ENCODE measurements around the gene SLC41A1.

Gene SLC41A1

GRCh38 chr1:205775717-205776056 is 37.3 kb downstream of the SLC41A1 start:
- TF ChIP-seq ZFX (IDR thresholded peaks at IDR 0.05; ENCODE audit: borderline replicate concordance) (no peak), CTCF (IDR thresholded peaks at IDR 0.05) (no peak)
- H3K27ac ChIP-seq, result no peak overlapping the region

- no peak within 1 kb of the TSS for H3K27ac ChIP-seq
- TF ChIP-seq CTCF (IDR thresholded peaks at IDR 0.05) (no peak), ZFX (IDR thresholded peaks at IDR 0.05; ENCODE audit: borderline replicate concordance) (no peak)
These were observed 37.8 kb downstream of the SLC41A1 start, which contains the start of gene RAB29 for GRCh38 chr1:205775015-205775716. Gene RAB29, minus strand, starts transcription at chr1:205775482. Its CDS starts 526 bp downstream, at chr1:205774956.

- no peak overlapping the region for H3K27ac ChIP-seq
- no peak for TF ChIP-seq CTCF (IDR thresholded peaks at IDR 0.05)
- no peak for TF ChIP-seq ZFX (IDR thresholded peaks at IDR 0.05; ENCODE audit: borderline replicate concordance)
These were observed 38.6 kb downstream of the SLC41A1 start for GRCh38 chr1:205774198-205775014.

- TF ChIP-seq CTCF (IDR thresholded peaks at IDR 0.05), result no peak
- TF ChIP-seq ZFX (IDR thresholded peaks at IDR 0.05; ENCODE audit: borderline replicate concordance), result no peak
These were observed 40.4 kb downstream of the SLC41A1 start for GRCh38 chr1:205772607-205773032.

GRCh38 chr1:205770618-205771017 is 42.4 kb downstream of the SLC41A1 start:
- no peak overlapping the region for H3K27ac ChIP-seq
- TF ChIP-seq ZFX (IDR thresholded peaks at IDR 0.05; ENCODE audit: borderline replicate concordance), result no peak
- TF ChIP-seq CTCF (IDR thresholded peaks at IDR 0.05), result no peak

More at GRCh38 chr1:205772607-205773032, 40.4 kb downstream of the SLC41A1 start:
- H3K27ac ChIP-seq, result no peak overlapping the region

- no peak overlapping the region for H3K27ac ChIP-seq
- TF ChIP-seq CTCF (IDR thresholded peaks at IDR 0.05), result no peak
- no peak for TF ChIP-seq ZFX (IDR thresholded peaks at IDR 0.05; ENCODE audit: borderline replicate concordance)
These were observed 43.2 kb downstream of the SLC41A1 start for GRCh38 chr1:205769641-205770365.

All from 22Rv1 (cell line).